Measurements from ENCODE around the gene NAA35. TPM values are rescaled to one million over a fixed set of nuclear protein-coding genes. Genes with fewer than 3 reads are reported as not detected.

Gene NAA35
- total RNA-seq, 1 donor: 25.9 TPM

- H3K4me3 ChIP-seq (ENCODE audit: low read depth, low read length): no peak overlapping the region
- TF ChIP-seq CTCF (IDR thresholded peaks at IDR 0.05; ENCODE audit: insufficient read depth, low read length): no peak
- no peak for DNase-seq (ENCODE audit: low read depth)
Observed at GRCh38 chr9:85984457-85984856, 43.5 kb downstream of the NAA35 start.

GRCh38 chr9:85987236-85987635 lies 46.3 kb downstream of the NAA35 start:
- H3K4me3 ChIP-seq (ENCODE audit: low read depth, low read length): no peak overlapping the region
- no peak for TF ChIP-seq CTCF (IDR thresholded peaks at IDR 0.05; ENCODE audit: insufficient read depth, low read length)
- peak; percentile 8 for DNase-seq (ENCODE audit: low read depth)

DNA sequence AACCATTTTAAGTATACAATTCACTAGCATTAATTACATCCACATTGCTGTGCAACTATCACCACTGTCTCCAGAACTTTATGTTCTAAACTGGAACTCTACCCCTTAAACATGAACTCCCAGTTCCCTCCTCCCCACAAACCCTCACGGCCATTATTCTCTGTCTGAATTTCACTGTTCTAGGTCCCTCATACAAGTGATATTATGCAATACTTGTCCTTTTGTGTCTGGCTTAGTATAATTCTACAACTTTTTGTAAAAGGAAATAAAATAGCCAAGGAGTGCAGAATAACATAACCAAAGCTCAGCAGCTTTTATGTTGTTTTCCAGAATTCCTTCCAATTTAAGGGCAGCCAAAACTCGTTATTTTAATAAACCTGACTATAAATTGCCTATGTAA lies 53.2 kb downstream of the NAA35 start:
- H3K4me3 ChIP-seq (ENCODE audit: low read depth, low read length): no peak overlapping the region
- no peak for TF ChIP-seq CTCF (IDR thresholded peaks at IDR 0.05; ENCODE audit: insufficient read depth, low read length)
- no peak for DNase-seq (ENCODE audit: low read depth)

GRCh38 chr9:85995097-85995496 lies 54.2 kb downstream of the NAA35 start:
- no peak for DNase-seq (ENCODE audit: low read depth)
- no peak for TF ChIP-seq CTCF (IDR thresholded peaks at IDR 0.05; ENCODE audit: insufficient read depth, low read length)
- H3K4me3 ChIP-seq (ENCODE audit: low read depth, low read length): no peak overlapping the region

- DNase-seq (ENCODE audit: low read depth): no peak
- H3K4me3 ChIP-seq (ENCODE audit: low read depth, low read length): no peak overlapping the region
- no peak for TF ChIP-seq CTCF (IDR thresholded peaks at IDR 0.05; ENCODE audit: insufficient read depth, low read length)
Observed at GRCh38 chr9:85995599-85995998, 54.7 kb downstream of the NAA35 start.

- no peak for TF ChIP-seq CTCF (IDR thresholded peaks at IDR 0.05; ENCODE audit: insufficient read depth, low read length)
- DNase-seq (ENCODE audit: low read depth): no peak
- H3K4me3 ChIP-seq (ENCODE audit: low read depth, low read length): no peak overlapping the region
Observed at GRCh38 chr9:86005253-86005775, 64.4 kb downstream of the NAA35 start.

GRCh38 chr9:86009133-86009532 lies 68.2 kb downstream of the NAA35 start:
- TF ChIP-seq CTCF (IDR thresholded peaks at IDR 0.05; ENCODE audit: insufficient read depth, low read length): no peak
- DNase-seq (ENCODE audit: low read depth): no peak
- no peak overlapping the region for H3K4me3 ChIP-seq (ENCODE audit: low read depth, low read length)
